Measurements from ENCODE around the gene ZFP36L2.
A peak's percentile ranks its signal among the peaks of the same experiment; 100 is the strongest.

Gene ZFP36L2

GRCh38 chr2:43186321-43186678 is 40.1 kb downstream of the ZFP36L2 start:
- no peak for TF ChIP-seq CTCF (conservative IDR thresholded peaks at IDR 0.05; ENCODE audit: low read length)
- no peak for DNase-seq (ENCODE audit: low read depth)
- H3K4me3 ChIP-seq (ENCODE audit: low read length) = no peak overlapping the region

- H3K4me3 ChIP-seq (ENCODE audit: low read length) = no peak overlapping the region
- DNase-seq (ENCODE audit: low read depth) = no peak
- no peak for TF ChIP-seq CTCF (conservative IDR thresholded peaks at IDR 0.05; ENCODE audit: low read length)
Observed at GRCh38 chr2:43185146-43185545, 41.3 kb downstream of the ZFP36L2 start.

GRCh38 chr2:43184339-43184895 is 42.0 kb downstream of the ZFP36L2 start:
- no peak overlapping the region for H3K4me3 ChIP-seq (ENCODE audit: low read length)
- TF ChIP-seq CTCF (conservative IDR thresholded peaks at IDR 0.05; ENCODE audit: low read length) = no peak
- DNase-seq (ENCODE audit: low read depth) = peak; percentile 76

- H3K4me3 ChIP-seq (ENCODE audit: low read length) = no peak overlapping the region
- DNase-seq (ENCODE audit: low read depth) = no peak
- TF ChIP-seq CTCF (conservative IDR thresholded peaks at IDR 0.05; ENCODE audit: low read length) = no peak
Observed at GRCh38 chr2:43183743-43184142, 42.7 kb downstream of the ZFP36L2 start.

- H3K4me3 ChIP-seq (ENCODE audit: low read length) = no peak overlapping the region
- no peak for TF ChIP-seq CTCF (conservative IDR thresholded peaks at IDR 0.05; ENCODE audit: low read length)
- DNase-seq (ENCODE audit: low read depth) = no peak
Observed at GRCh38 chr2:43180897-43181296, 45.5 kb downstream of the ZFP36L2 start.

DNA sequence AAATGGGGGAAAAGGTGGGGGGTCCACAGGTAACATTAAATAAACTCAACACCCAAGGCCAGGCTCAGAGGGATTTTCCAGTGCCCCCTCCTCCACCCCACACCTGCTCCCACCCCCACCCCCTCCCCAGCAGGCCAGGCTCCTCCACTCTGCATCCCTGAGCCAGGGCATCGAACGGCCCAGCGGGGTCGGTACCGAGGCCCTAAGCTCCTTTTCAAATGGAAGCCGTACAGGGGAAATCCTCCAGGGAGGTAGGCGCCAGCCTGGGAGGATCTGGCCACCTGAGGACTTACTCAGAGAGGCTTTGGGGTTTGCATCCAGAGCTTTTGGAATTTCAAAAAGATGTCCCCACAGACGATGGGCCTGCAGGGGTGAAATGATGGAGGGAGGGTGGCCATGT is 46.5 kb downstream of the ZFP36L2 start:
- no peak for TF ChIP-seq CTCF (conservative IDR thresholded peaks at IDR 0.05; ENCODE audit: low read length)
- H3K4me3 ChIP-seq (ENCODE audit: low read length) = no peak overlapping the region
- no peak for DNase-seq (ENCODE audit: low read depth)

GRCh38 chr2:43178602-43179542 is 47.5 kb downstream of the ZFP36L2 start:
- TF ChIP-seq CTCF (conservative IDR thresholded peaks at IDR 0.05; ENCODE audit: low read length) = no peak
- peak; percentile 91 for DNase-seq (ENCODE audit: low read depth)
- H3K4me3 ChIP-seq (ENCODE audit: low read length) = peak overlapping the region; percentile 31
